ENCODE results near the gene UGT1A1. TPM values are rescaled to one million over a fixed set of nuclear protein-coding genes. Genes with fewer than 3 reads are reported as not detected.

The UGT1A1 gene
- total RNA-seq, 2 donors from 2014 or later, result not detected

- DNase-seq (ENCODE audit: low spot score), result no peak
- H3K4me3 ChIP-seq, result no peak overlapping the region
- no peak for TF ChIP-seq CTCF (IDR thresholded peaks at IDR 0.05)
- H3K36me3 ChIP-seq, result no peaks in the 10 kb centered on the region
- H3K4me1 ChIP-seq (ENCODE audit: control insufficient read depth in 1 of 2, low read depth in 2 of 2), result no peaks in the 10 kb centered on the region
- no peak overlapping the region for H3K27ac ChIP-seq
- H3K27me3 ChIP-seq (replicated peaks; ENCODE audit: insufficient read depth), result no peaks in the 10 kb centered on the region
- no peaks in the 10 kb centered on the region for H3K9me3 ChIP-seq
- ATAC-seq (ENCODE audit: insufficient number of reproducible peaks, low FRiP score, low read depth), result no peak
Observed at GRCh38 chr2:233792720-233793119, 32.6 kb downstream of the UGT1A1 start.

GRCh38 chr2:233793465-233794127, 33.5 kb downstream of the UGT1A1 start:
- DNase-seq (ENCODE audit: low spot score) (no peak), ATAC-seq (ENCODE audit: insufficient number of reproducible peaks, low FRiP score, low read depth) (no peak)
- Histone ChIP-seq H3K4me3 (no peak overlapping the region), H3K36me3 (no peaks in the 10 kb centered on the region), H3K27me3 (replicated peaks; ENCODE audit: insufficient read depth) (no peaks in the 10 kb centered on the region), H3K9me3 (no peaks in the 10 kb centered on the region), H3K27ac (no peak overlapping the region), H3K4me1 (ENCODE audit: control insufficient read depth in 1 of 2, low read depth in 2 of 2) (no peaks in the 10 kb centered on the region)
- no peak for TF ChIP-seq CTCF (IDR thresholded peaks at IDR 0.05)

- DNase-seq (ENCODE audit: low spot score) (no peak), ATAC-seq (ENCODE audit: insufficient number of reproducible peaks, low FRiP score, low read depth) (no peak)
- no peak overlapping the region for H3K27ac ChIP-seq
- no peak for TF ChIP-seq CTCF (IDR thresholded peaks at IDR 0.05)
- H3K27me3 ChIP-seq (replicated peaks; ENCODE audit: insufficient read depth), result no peaks in the 10 kb centered on the region
- no peaks in the 10 kb centered on the region for H3K9me3 ChIP-seq
- H3K4me1 ChIP-seq (ENCODE audit: control insufficient read depth in 1 of 2, low read depth in 2 of 2), result no peaks in the 10 kb centered on the region
- H3K4me3 ChIP-seq, result no peak overlapping the region
- no peaks in the 10 kb centered on the region for H3K36me3 ChIP-seq
Observed at GRCh38 chr2:233794128-233794658, 34.1 kb downstream of the UGT1A1 start.

- no peaks in the 10 kb centered on the region for H3K9me3 ChIP-seq
- H3K4me3 ChIP-seq, result no peak overlapping the region
- H3K27me3 ChIP-seq (replicated peaks; ENCODE audit: insufficient read depth), result no peaks in the 10 kb centered on the region
- no peak for DNase-seq (ENCODE audit: low spot score)
- H3K36me3 ChIP-seq, result no peaks in the 10 kb centered on the region
- H3K27ac ChIP-seq, result no peak overlapping the region
- TF ChIP-seq CTCF (IDR thresholded peaks at IDR 0.05), result no peak
- H3K4me1 ChIP-seq (ENCODE audit: control insufficient read depth in 1 of 2, low read depth in 2 of 2), result no peaks in the 10 kb centered on the region
- no peak for ATAC-seq (ENCODE audit: insufficient number of reproducible peaks, low FRiP score, low read depth)
Observed at GRCh38 chr2:233795735-233796171, 35.7 kb downstream of the UGT1A1 start.

GRCh38 chr2:233796254-233796653, 36.2 kb downstream of the UGT1A1 start:
- H3K4me3 ChIP-seq, result no peak overlapping the region
- H3K27me3 ChIP-seq (replicated peaks; ENCODE audit: insufficient read depth), result no peaks in the 10 kb centered on the region
- no peaks in the 10 kb centered on the region for H3K9me3 ChIP-seq
- DNase-seq (ENCODE audit: low spot score) (no peak), ATAC-seq (ENCODE audit: insufficient number of reproducible peaks, low FRiP score, low read depth) (no peak)
- no peaks in the 10 kb centered on the region for H3K36me3 ChIP-seq
- H3K27ac ChIP-seq, result no peak overlapping the region
- H3K4me1 ChIP-seq (ENCODE audit: control insufficient read depth in 1 of 2, low read depth in 2 of 2), result no peaks in the 10 kb centered on the region
- no peak for TF ChIP-seq CTCF (IDR thresholded peaks at IDR 0.05)
